Endodermal cell (in vitro differentiated cells): ENCODE measurements around the gene MB21D2. TPM values are rescaled to one million over a fixed set of nuclear protein-coding genes. Genes with fewer than 3 reads are reported as not detected.

Experiments
- DNase-seq: peaks from one replicate; pipeline ENCODE4 v3.0.0-alpha.2; 2017
- H3K27ac ChIP-seq: 2 replicates; pipeline ENCODE4 v1.5.1; 2013; ENCODE audit warnings: mild to moderate bottlenecking, low read depth, low read length, moderate library complexity
- H3K27me3 ChIP-seq: 2 replicates; pipeline ENCODE4 v1.6.1; 2013; ENCODE audit warnings: mild to moderate bottlenecking, low read length, moderate library complexity; ENCODE audit not compliant: insufficient read depth, control insufficient read depth, poor library complexity, severe bottlenecking
- H3K36me3 ChIP-seq: 2 replicates; pipeline ENCODE4 v1.7.0; 2013; ENCODE audit warnings: mild to moderate bottlenecking, low read length, moderate library complexity; ENCODE audit not compliant: control insufficient read depth, insufficient read depth
- H3K4me1 ChIP-seq: one replicate; pipeline ENCODE4 v1.7.0; 2013; ENCODE audit warnings: low read length; ENCODE audit not compliant: control insufficient read depth, insufficient read depth
- H3K4me3 ChIP-seq: 2 replicates; pipeline ENCODE4 v1.5.1; 2013; ENCODE audit warnings: mild to moderate bottlenecking, low read length, moderate library complexity
- H3K9ac ChIP-seq: 2 replicates; pipeline ENCODE4 v1.6.1; 2013; ENCODE audit warnings: mild to moderate bottlenecking, low read length, moderate library complexity; ENCODE audit not compliant: poor library complexity, severe bottlenecking; ENCODE audit errors: extremely low read depth
- H3K9me3 ChIP-seq: 2 replicates; pipeline ENCODE4 v1.6.1; 2013; ENCODE audit warnings: mild to moderate bottlenecking, low read length, moderate library complexity; ENCODE audit not compliant: control insufficient read depth
- H3K27ac Mint-ChIP-seq: 2 replicates; pipeline ENCODE4 v1.8.0; 2020; ENCODE audit warnings: mixed read lengths
- H3K27me3 Mint-ChIP-seq: 2 replicates; pipeline ENCODE4 v1.8.0; 2021; ENCODE audit warnings: mild to moderate bottlenecking, mixed read lengths; ENCODE audit not compliant: insufficient read depth
- H3K36me3 Mint-ChIP-seq: 2 replicates; pipeline ENCODE4 v1.8.0; 2020; ENCODE audit warnings: low read depth, mixed read lengths
- H3K4me1 Mint-ChIP-seq: 2 replicates; pipeline ENCODE4 v1.8.0; 2020; ENCODE audit warnings: mixed read lengths
- H3K4me3 Mint-ChIP-seq: 2 replicates; pipeline ENCODE4 v1.8.0; 2020; ENCODE audit warnings: mild to moderate bottlenecking, moderate library complexity, mixed read lengths
- H3K9me3 Mint-ChIP-seq: 2 replicates; pipeline ENCODE4 v1.8.0; 2020; ENCODE audit warnings: mild to moderate bottlenecking, mixed read lengths
- WGBS, 2 experiments: methylation state at CpG; one replicate each; pipeline versions ENCODE4 v1.1.5 to v1.1.7; 2013; ENCODE audit warnings: missing lambda C conversion rate in 2 of 2, mixed read lengths in 1 of 2; ENCODE audit not compliant: insufficient coverage in 1 of 2, insufficient read length in 1 of 2; 5-methylcytosine and 5-hydroxymethylcytosine counted together
- total RNA-seq, 2 donors: library from RNA; stranded (reverse); fragmentation: NEBNext Ultra II Directional in 1 of 2; extraction: Animal tissue kit (Norgen Biotek cat#: 25700) in 1 of 2; gene quantifications; 2 replicates in 1 of 2; 3 replicates in 1 of 2; pipeline ENCODE4 v1.2.1, GENCODE V29; 2021
- TF ChIP-seq, protein P1 (sequence below): fragments of 200-600 bp; sonication (generic); conservative IDR thresholded peaks from 2 replicates; pipeline ENCODE4 v1.5.0; 2021; ENCODE audit warnings: antibody characterized with exemption, mild to moderate bottlenecking

The MB21D2 gene
- total RNA-seq, 2 donors from 2014 or later: 5.7 to 6.9 TPM

DNA sequence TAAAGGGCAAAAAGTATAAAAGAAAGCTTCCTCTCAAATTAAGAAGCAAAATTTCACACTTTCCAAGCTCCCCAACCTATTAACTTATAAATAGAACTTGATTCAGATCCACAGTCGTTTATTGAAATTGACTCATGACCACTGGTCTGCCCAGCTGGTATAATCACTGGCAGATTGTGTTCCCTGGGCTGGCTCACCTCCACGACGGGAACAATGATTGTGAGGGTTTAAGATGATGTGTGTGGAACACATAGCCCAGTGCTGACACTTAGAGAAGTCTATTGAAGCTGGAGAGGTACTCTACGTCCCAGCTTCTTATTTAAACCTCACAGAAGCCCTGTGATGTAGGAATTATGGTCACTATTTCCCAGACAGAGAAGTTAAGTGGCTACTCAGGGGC, 90.4 kb downstream of the MB21D2 start:
- no peaks in the 10 kb centered on the region for H3K4me1 Mint-ChIP-seq
- Histone ChIP-seq H3K9me3 (no peaks in the 10 kb centered on the region), H3K27me3 (no peaks in the 10 kb centered on the region), H3K27ac (no peak overlapping the region), H3K4me1 (no peaks in the 10 kb centered on the region), H3K4me3 (no peak overlapping the region), H3K9ac (no peak overlapping the region), H3K36me3 (no peaks in the 10 kb centered on the region)
- H3K4me3 Mint-ChIP-seq: no peak overlapping the region
- no peaks in the 10 kb centered on the region for H3K36me3 Mint-ChIP-seq
- H3K27me3 Mint-ChIP-seq: no peaks in the 10 kb centered on the region
- no peak overlapping the region for H3K27ac Mint-ChIP-seq
- TF ChIP-seq, protein P1, sequence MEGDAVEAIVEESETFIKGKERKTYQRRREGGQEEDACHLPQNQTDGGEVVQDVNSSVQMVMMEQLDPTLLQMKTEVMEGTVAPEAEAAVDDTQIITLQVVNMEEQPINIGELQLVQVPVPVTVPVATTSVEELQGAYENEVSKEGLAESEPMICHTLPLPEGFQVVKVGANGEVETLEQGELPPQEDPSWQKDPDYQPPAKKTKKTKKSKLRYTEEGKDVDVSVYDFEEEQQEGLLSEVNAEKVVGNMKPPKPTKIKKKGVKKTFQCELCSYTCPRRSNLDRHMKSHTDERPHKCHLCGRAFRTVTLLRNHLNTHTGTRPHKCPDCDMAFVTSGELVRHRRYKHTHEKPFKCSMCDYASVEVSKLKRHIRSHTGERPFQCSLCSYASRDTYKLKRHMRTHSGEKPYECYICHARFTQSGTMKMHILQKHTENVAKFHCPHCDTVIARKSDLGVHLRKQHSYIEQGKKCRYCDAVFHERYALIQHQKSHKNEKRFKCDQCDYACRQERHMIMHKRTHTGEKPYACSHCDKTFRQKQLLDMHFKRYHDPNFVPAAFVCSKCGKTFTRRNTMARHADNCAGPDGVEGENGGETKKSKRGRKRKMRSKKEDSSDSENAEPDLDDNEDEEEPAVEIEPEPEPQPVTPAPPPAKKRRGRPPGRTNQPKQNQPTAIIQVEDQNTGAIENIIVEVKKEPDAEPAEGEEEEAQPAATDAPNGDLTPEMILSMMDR: no peak
- WGBS, 2 experiments: 69% methylated on average over 4 of the region's 4 CpGs; no CpG with 5 or more reads in 1 of the 2 experiments
- no peak for DNase-seq
- no peaks in the 10 kb centered on the region for H3K9me3 Mint-ChIP-seq

DNA sequence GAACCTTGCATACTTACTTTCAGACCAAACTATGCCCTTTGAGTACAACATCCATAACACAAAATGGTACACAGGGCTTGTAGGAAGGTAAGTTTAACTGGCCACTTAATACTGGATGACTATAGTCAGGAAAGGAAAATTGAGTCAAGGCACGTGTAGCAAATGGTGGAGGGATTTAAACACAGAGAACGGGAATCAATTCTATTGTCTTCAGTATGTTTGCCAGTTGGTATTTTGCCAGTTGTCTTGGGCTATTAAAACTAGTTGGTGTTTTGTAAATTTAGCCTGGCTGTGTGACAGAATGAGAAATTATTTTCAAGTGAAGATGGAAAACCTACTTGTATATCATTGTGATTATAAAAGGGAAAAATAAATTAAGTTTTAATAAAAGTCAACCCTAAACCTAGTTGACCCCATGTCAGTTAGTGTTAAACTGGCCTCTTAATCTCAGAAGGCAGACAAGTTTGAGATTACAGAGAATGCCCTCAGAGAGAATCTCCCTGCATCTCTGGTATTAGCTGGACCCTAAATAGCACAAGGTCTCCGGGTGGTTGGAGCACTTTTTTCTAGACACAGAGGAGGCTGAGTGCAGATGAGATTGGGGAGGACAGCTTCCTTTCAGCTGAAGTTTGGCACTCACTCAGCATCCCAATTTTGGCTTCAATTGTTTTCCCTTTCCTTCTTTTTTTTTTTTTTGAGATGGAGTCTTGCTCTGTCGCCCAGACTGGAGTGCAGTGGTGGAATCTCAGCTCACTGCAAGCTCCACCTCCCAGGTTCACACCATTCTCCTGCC, 91.2 kb downstream of the MB21D2 start:
- no peak overlapping the region for H3K27ac Mint-ChIP-seq
- DNase-seq: no peak

DNA sequence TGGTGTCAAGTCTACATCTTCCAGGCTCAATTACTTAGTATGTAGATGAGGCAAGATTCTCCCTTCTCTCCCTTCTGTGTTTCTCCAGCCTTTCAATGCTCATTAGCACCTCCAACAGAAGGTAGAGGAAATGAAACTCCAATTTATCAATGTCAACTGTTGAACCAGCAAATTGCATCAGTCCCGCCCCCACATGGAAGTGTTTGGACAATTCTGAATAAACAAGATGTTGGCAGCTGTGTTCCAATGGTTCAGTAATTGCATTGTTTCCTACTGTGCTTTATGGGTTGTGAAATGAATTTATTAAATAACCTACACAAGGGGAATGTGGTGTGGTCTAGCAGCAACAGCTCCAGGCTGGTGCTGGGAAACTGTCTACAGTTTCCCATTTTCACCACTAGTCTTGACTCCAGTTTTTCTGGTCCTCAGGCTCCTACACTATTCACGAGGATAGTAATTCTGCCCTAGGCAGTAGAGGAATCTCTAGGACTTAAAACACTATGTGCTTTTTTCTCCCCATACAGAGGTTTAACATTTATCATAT, 91.9 kb downstream of the MB21D2 start:
- no peaks in the 10 kb centered on the region for H3K4me1 Mint-ChIP-seq
- Histone ChIP-seq H3K9ac (no peak overlapping the region), H3K27ac (no peak overlapping the region), H3K27me3 (no peaks in the 10 kb centered on the region), H3K36me3 (no peaks in the 10 kb centered on the region), H3K9me3 (no peaks in the 10 kb centered on the region), H3K4me1 (no peaks in the 10 kb centered on the region), H3K4me3 (no peak overlapping the region)
- WGBS, 2 experiments: 50 to 88% methylated on average over 1 to 2 of the region's 2 CpGs
- DNase-seq: no peak
- H3K36me3 Mint-ChIP-seq: no peaks in the 10 kb centered on the region
- no peak overlapping the region for H3K4me3 Mint-ChIP-seq
- H3K27me3 Mint-ChIP-seq: no peaks in the 10 kb centered on the region
- no peaks in the 10 kb centered on the region for H3K9me3 Mint-ChIP-seq
- TF ChIP-seq, protein P1: peak; percentile 57
- no peak overlapping the region for H3K27ac Mint-ChIP-seq

More for the DNA sequence above, 91.2 kb downstream of the MB21D2 start:
- no peak overlapping the region for H3K9ac ChIP-seq
- H3K4me3 Mint-ChIP-seq: no peak overlapping the region
- H3K4me3 ChIP-seq: no peak overlapping the region
- no peaks in the 10 kb centered on the region for H3K4me1 ChIP-seq
- H3K9me3 Mint-ChIP-seq: no peaks in the 10 kb centered on the region
- H3K4me1 Mint-ChIP-seq: no peaks in the 10 kb centered on the region
- H3K27me3 ChIP-seq: no peaks in the 10 kb centered on the region
- H3K36me3 ChIP-seq: no peaks in the 10 kb centered on the region
- H3K36me3 Mint-ChIP-seq: no peaks in the 10 kb centered on the region
- no peaks in the 10 kb centered on the region for H3K9me3 ChIP-seq
- TF ChIP-seq, protein P1: peak; percentile 2
- 92 to 95% methylated on average over 2 to 4 of the region's 4 CpGs for WGBS, 2 experiments
- H3K27ac ChIP-seq: no peak overlapping the region
- no peaks in the 10 kb centered on the region for H3K27me3 Mint-ChIP-seq
